Fibroblast of lung (primary cell): ENCODE measurements around the gene CHRNA9. TPM values are rescaled to one million over a fixed set of nuclear protein-coding genes. Genes with fewer than 3 reads are reported as not detected.

Source experiments
- DNase-seq, 2 donors: peaks; one replicate each; pipeline versions ENCODE4 v3.0.0 to v3.0.0-alpha.2; 2010; ENCODE audit warnings: low read depth in 2 of 2
- H2AFZ ChIP-seq: 2 replicates; pipeline ENCODE4 v1.5.1; 2012; ENCODE audit warnings: low read length, control low read depth, inconsistent platforms
- H3K27ac ChIP-seq: 2 replicates; pipeline ENCODE4 v1.5.1; 2011; ENCODE audit warnings: low read length, control low read depth; ENCODE audit not compliant: insufficient read depth
- H3K27me3 ChIP-seq: 2 replicates; pipeline ENCODE4 v1.5.1; 2011; ENCODE audit warnings: mild to moderate bottlenecking, low read length; ENCODE audit not compliant: control insufficient read depth, insufficient read depth
- H3K36me3 ChIP-seq: 2 replicates; pipeline ENCODE4 v1.5.1; 2011; ENCODE audit warnings: low read length; ENCODE audit not compliant: control insufficient read depth, insufficient read depth
- H3K4me1 ChIP-seq: 2 replicates; pipeline ENCODE4 v1.5.1; 2011; ENCODE audit warnings: low read length; ENCODE audit not compliant: control insufficient read depth, insufficient read depth; ENCODE audit errors: extremely low read depth
- H3K4me2 ChIP-seq: 2 replicates; pipeline ENCODE4 v1.5.1; 2011; ENCODE audit warnings: low read length, control low read depth; ENCODE audit not compliant: insufficient read depth; ENCODE audit errors: extremely low read depth
- H3K4me3 ChIP-seq, 4 experiments: fragments of 200-600 bp in 1 of 4; sonication (generic) in 1 of 4; replicated peaks in 1 of 4; 2 replicates each; pipeline ENCODE4 v1.5.1; 2011 to 2016; ENCODE audit warnings: low read length in 4 of 4, low read depth in 3 of 4, mild to moderate bottlenecking in 3 of 4, control low read depth in 2 of 4, inconsistent platforms in 1 of 4, mixed read lengths in 1 of 4; ENCODE audit not compliant: insufficient read depth in 1 of 4; ENCODE audit errors: control extremely low read depth in 1 of 4
- H3K79me2 ChIP-seq: 2 replicates; pipeline ENCODE4 v1.5.1; 2012; ENCODE audit warnings: mild to moderate bottlenecking, low read length, inconsistent platforms; ENCODE audit not compliant: control insufficient read depth, insufficient read depth
- H3K9ac ChIP-seq: 2 replicates; pipeline ENCODE4 v1.5.1; 2011; ENCODE audit warnings: mild to moderate bottlenecking, low read length, control low read depth; ENCODE audit not compliant: insufficient read depth
- H3K9me3 ChIP-seq: 2 replicates; pipeline ENCODE4 v1.5.1; 2012; ENCODE audit warnings: low read depth, low read length; ENCODE audit not compliant: control insufficient read depth, insufficient read depth
- H4K20me1 ChIP-seq: 2 replicates; pipeline ENCODE4 v1.5.1; 2011; ENCODE audit warnings: low read length; ENCODE audit not compliant: control insufficient read depth, insufficient read depth; ENCODE audit errors: extremely low read depth
- EZH2 ChIP-seq: IDR thresholded peaks from 2 replicates; pipeline ENCODE4 v1.5.1; 2012; ENCODE audit warnings: low read length, control low read depth, mild to moderate bottlenecking; ENCODE audit errors: missing control alignments
- polyA plus RNA-seq, 2 donors: library from polyadenylated mRNA; depleted of rRNA in 1 of 2; stranded (reverse) in 1 of 2; unstranded in 1 of 2; fragments of >200 nt; gene quantifications; 2 replicates each; pipeline ENCODE4 v1.2.1, GENCODE V29; 2011 to 2012; ENCODE audit warnings: missing spikeins in 1 of 2
- total RNA-seq: library from RNA; depleted of rRNA; stranded (reverse); fragments of >200 nt; gene quantifications from 2 replicates; pipeline ENCODE4 v1.2.1, GENCODE V29; 2014
- TF ChIP-seq, protein P1 (sequence below), 2 donors: IDR thresholded peaks in 1 of 2; conservative IDR thresholded peaks in 1 of 2; 1 replicate in 1 of 2; 2 replicates in 1 of 2; pipeline ENCODE4 v1.5.1; 2011 to 2012; ENCODE audit warnings: low read length in 2 of 2, control low read depth in 1 of 2, inconsistent platforms in 1 of 2, low read depth in 1 of 2, mild to moderate bottlenecking in 1 of 2

CHRNA9 gene
- total and polyA plus RNA-seq, 2 donors (not counting 1 experiment from before 2014, with no cell fraction given), result not detected

- Histone ChIP-seq H3K4me2 (no peak overlapping the region), H3K4me1 (no peaks in the 10 kb centered on the region), H3K9ac (no peak overlapping the region), H3K9me3 (no peaks in the 10 kb centered on the region), H3K4me3 (no peak overlapping the region), H3K27me3 (peaks cover 2% of the 10 kb centered on the region), H3K27ac (no peak overlapping the region), H4K20me1 (no peaks in the 10 kb centered on the region), H3K36me3 (no peaks in the 10 kb centered on the region), H2AFZ (no peak overlapping the region), H3K79me2 (no peaks in the 10 kb centered on the region)
- peak in 1 of 2 donors; percentile 71 for DNase-seq
- TF ChIP-seq, protein P1, sequence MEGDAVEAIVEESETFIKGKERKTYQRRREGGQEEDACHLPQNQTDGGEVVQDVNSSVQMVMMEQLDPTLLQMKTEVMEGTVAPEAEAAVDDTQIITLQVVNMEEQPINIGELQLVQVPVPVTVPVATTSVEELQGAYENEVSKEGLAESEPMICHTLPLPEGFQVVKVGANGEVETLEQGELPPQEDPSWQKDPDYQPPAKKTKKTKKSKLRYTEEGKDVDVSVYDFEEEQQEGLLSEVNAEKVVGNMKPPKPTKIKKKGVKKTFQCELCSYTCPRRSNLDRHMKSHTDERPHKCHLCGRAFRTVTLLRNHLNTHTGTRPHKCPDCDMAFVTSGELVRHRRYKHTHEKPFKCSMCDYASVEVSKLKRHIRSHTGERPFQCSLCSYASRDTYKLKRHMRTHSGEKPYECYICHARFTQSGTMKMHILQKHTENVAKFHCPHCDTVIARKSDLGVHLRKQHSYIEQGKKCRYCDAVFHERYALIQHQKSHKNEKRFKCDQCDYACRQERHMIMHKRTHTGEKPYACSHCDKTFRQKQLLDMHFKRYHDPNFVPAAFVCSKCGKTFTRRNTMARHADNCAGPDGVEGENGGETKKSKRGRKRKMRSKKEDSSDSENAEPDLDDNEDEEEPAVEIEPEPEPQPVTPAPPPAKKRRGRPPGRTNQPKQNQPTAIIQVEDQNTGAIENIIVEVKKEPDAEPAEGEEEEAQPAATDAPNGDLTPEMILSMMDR (conservative IDR thresholded peaks at IDR 0.05 in 1 of 2, IDR thresholded peaks at IDR 0.05 in 1 of 2; ENCODE audit: low read depth in 1 of 2, low read length in 2 of 2), result no peak
- no peak for TF ChIP-seq EZH2
These were observed 14.5 kb downstream of the CHRNA9 start for GRCh38 chr4:40349561-40350198.

GRCh38 chr4:40350627-40351227 lies 15.6 kb downstream of the CHRNA9 start:
- Histone ChIP-seq H3K27ac (no peak overlapping the region), H3K4me3 (no peak overlapping the region), H3K4me2 (no peak overlapping the region), H3K9me3 (no peaks in the 10 kb centered on the region), H3K4me1 (no peaks in the 10 kb centered on the region), H3K36me3 (no peaks in the 10 kb centered on the region), H2AFZ (no peak overlapping the region), H3K9ac (no peak overlapping the region), H3K27me3 (peaks cover 2% of the 10 kb centered on the region), H3K79me2 (no peaks in the 10 kb centered on the region), H4K20me1 (no peaks in the 10 kb centered on the region)
- no peak for DNase-seq
- TF ChIP-seq, protein P1 (conservative IDR thresholded peaks at IDR 0.05 in 1 of 2, IDR thresholded peaks at IDR 0.05 in 1 of 2; ENCODE audit: low read depth in 1 of 2, low read length in 2 of 2), result no peak
- no peak for TF ChIP-seq EZH2

- no peak overlapping the region for H3K4me2 ChIP-seq
- no peaks in the 10 kb centered on the region for H4K20me1 ChIP-seq
- H3K36me3 ChIP-seq, result no peaks in the 10 kb centered on the region
- H3K4me1 ChIP-seq, result no peaks in the 10 kb centered on the region
- H3K4me3 ChIP-seq, result no peak overlapping the region
- no peak overlapping the region for H3K9ac ChIP-seq
- peaks cover 2% of the 10 kb centered on the region for H3K27me3 ChIP-seq
- H3K79me2 ChIP-seq, result no peaks in the 10 kb centered on the region
- no peak overlapping the region for H3K27ac ChIP-seq
- no peaks in the 10 kb centered on the region for H3K9me3 ChIP-seq
- no peak overlapping the region for H2AFZ ChIP-seq
- no peak for DNase-seq
- TF ChIP-seq, protein P1 (conservative IDR thresholded peaks at IDR 0.05 in 1 of 2, IDR thresholded peaks at IDR 0.05 in 1 of 2; ENCODE audit: low read depth in 1 of 2, low read length in 2 of 2), result no peak
- no peak for TF ChIP-seq EZH2
These were observed 19.0 kb downstream of the CHRNA9 start for GRCh38 chr4:40354158-40354557.
